ENCODE data around the gene TRANK1. TPM values are rescaled to one million over a fixed set of nuclear protein-coding genes. Genes with fewer than 3 reads are reported as not detected.

The TRANK1 gene
- total and polyA plus RNA-seq, 10 donors: 5.3 to 75.6 (median 54.2) TPM

GRCh38 chr3:36918050-36918449 lies 26.8 kb downstream of the TRANK1 start:
- Histone ChIP-seq H3K4me1 (peaks cover 7 to 61% (median 27%) of the 10 kb centered on the region in 6 donors), H3K4me3 (peak overlapping the region in 1 of 8 donors; percentile 14), H3K36me3 (peaks cover 0 to 7% (median 0%) of the 10 kb centered on the region in 6 donors), H3K27ac (peak overlapping the region in 6 of 8 donors; percentile 48 to 74 (median 68)), H3K9me3 (peaks cover 0 to 18% (median 15%) of the 10 kb centered on the region in 8 donors), H3K27me3 (replicated peaks in 1 of 7) (no peaks in the 10 kb centered on the region)
- intact Hi-C loops (cut with DNase I; ENCODE audit: low total_unique reads): no loop called here
- 21 to 43% (median 36%) methylated on average over 2 of the region's 2 CpGs for whole genome bisulfite sequencing, 5 donors
- TF ChIP-seq CTCF (IDR thresholded peaks at IDR 0.05 in 8 of 11, conservative IDR thresholded peaks at IDR 0.05 in 3 of 11): no peak
- no peak for TF ChIP-seq POLR2AphosphoS5 (IDR thresholded peaks at IDR 0.05)
- TF ChIP-seq POLR2A (IDR thresholded peaks at IDR 0.05): no peak
- DNase-seq: no peak

- peaks cover 9 to 70% (median 42%) of the 10 kb centered on the region in 6 donors for H3K4me1 ChIP-seq
- intact Hi-C loops (cut with DNase I; ENCODE audit: low total_unique reads): no loop called here
- peak overlapping the region; percentile 50 to 93 (median 86) for H3K27ac ChIP-seq
- DNase-seq: no peak
- H3K36me3 ChIP-seq: no peaks in the 10 kb centered on the region
- no peaks in the 10 kb centered on the region for H3K9me3 ChIP-seq
- peak overlapping the region in 1 of 8 donors; percentile 55 for H3K4me3 ChIP-seq
- WGBS, 5 donors: 21 to 31% (median 25%) methylated on average over 4 of the region's 4 CpGs
- TF ChIP-seq CTCF (IDR thresholded peaks at IDR 0.05 in 8 of 11, conservative IDR thresholded peaks at IDR 0.05 in 3 of 11) (peak in 4 of 11 experiments; percentile 17 to 55 (median 36)), POLR2A (IDR thresholded peaks at IDR 0.05) (no peak), POLR2AphosphoS5 (IDR thresholded peaks at IDR 0.05) (peak in 1 of 3 donors; percentile 45)
- H3K27me3 ChIP-seq (replicated peaks in 1 of 7): no peaks in the 10 kb centered on the region
Measured at GRCh38 chr3:36911990-36912804, 32.7 kb downstream of the TRANK1 start.

GRCh38 chr3:36909666-36910065 lies 35.2 kb downstream of the TRANK1 start:
- Histone ChIP-seq H3K9me3 (no peaks in the 10 kb centered on the region), H3K27ac (peak overlapping the region in 6 of 8 donors; percentile 93 to 98 (median 94)), H3K27me3 (replicated peaks in 1 of 7) (no peaks in the 10 kb centered on the region), H3K36me3 (peaks cover 0 to 6% (median 0%) of the 10 kb centered on the region in 6 donors), H3K4me3 (no peak overlapping the region), H3K4me1 (peaks cover 28 to 82% (median 65%) of the 10 kb centered on the region in 6 donors)
- no peak for TF ChIP-seq POLR2A (IDR thresholded peaks at IDR 0.05)
- TF ChIP-seq CTCF (IDR thresholded peaks at IDR 0.05 in 8 of 11, conservative IDR thresholded peaks at IDR 0.05 in 3 of 11): no peak
- no peak for TF ChIP-seq POLR2AphosphoS5 (IDR thresholded peaks at IDR 0.05)
- intact Hi-C loops (cut with DNase I; ENCODE audit: low total_unique reads): no loop called here
- WGBS, 5 donors: 84 to 100% (median 91%) methylated on average over 1 of the region's 1 CpG
- DNase-seq: no peak

- intact Hi-C loops (cut with DNase I; ENCODE audit: low total_unique reads): no loop called here
Measured at GRCh38 chr3:36909181-36909580, 35.7 kb downstream of the TRANK1 start.

More at GRCh38 chr3:36909181-36909580, 35.7 kb downstream of the TRANK1 start:
- Histone ChIP-seq H3K27me3 (replicated peaks in 1 of 7) (no peaks in the 10 kb centered on the region), H3K4me3 (peak overlapping the region in 1 of 8 donors; percentile 75), H3K36me3 (peaks cover 0 to 6% (median 0%) of the 10 kb centered on the region in 6 donors), H3K9me3 (no peaks in the 10 kb centered on the region), H3K4me1 (peaks cover 28 to 87% (median 70%) of the 10 kb centered on the region in 6 donors), H3K27ac (peak overlapping the region; percentile 87 to 98 (median 93))
- TF ChIP-seq POLR2A (IDR thresholded peaks at IDR 0.05) (no peak), POLR2AphosphoS5 (IDR thresholded peaks at IDR 0.05) (no peak), CTCF (IDR thresholded peaks at IDR 0.05 in 8 of 11, conservative IDR thresholded peaks at IDR 0.05 in 3 of 11) (no peak)
- DNase-seq: no peak
- 82 to 90% (median 87%) methylated on average over 2 of the region's 2 CpGs for WGBS, 5 donors
